Kidney (tissue), 14 donors: Measurements from ENCODE around the gene ACP1. TPM values are rescaled to one million over a fixed set of nuclear protein-coding genes. Genes with fewer than 3 reads are reported as not detected.

Source experiments
- DNase-seq, 5 donors: peaks; one replicate each; pipeline ENCODE4 v3.0.0-alpha.2; 2013 to 2020
- FAIRE-seq: peaks from 2 replicates; lab custom pipeline; 2012; peaks lifted over from hg19 to GRCh38; lab: Jason Lieb, UNC
- H3K27ac ChIP-seq, 2 donors: one replicate each; pipeline ENCODE4 v1.7.0; 2013; ENCODE audit warnings: low read depth in 2 of 2, low read length in 2 of 2, inconsistent platforms in 1 of 2
- H3K27me3 ChIP-seq: one replicate; pipeline ENCODE4 v1.7.1; 2013; ENCODE audit warnings: low read length, inconsistent platforms; ENCODE audit not compliant: control insufficient read depth, insufficient read depth
- H3K36me3 ChIP-seq, 3 donors: one replicate each; pipeline versions ENCODE4 v1.7.0 to v1.7.1; 2013; ENCODE audit warnings: low read length in 3 of 3, control low read depth in 1 of 3, inconsistent platforms in 1 of 3; ENCODE audit not compliant: insufficient read depth in 3 of 3, control insufficient read depth in 2 of 3
- H3K4me1 ChIP-seq, 3 donors: one replicate each; pipeline versions ENCODE4 v1.7.0 to v1.7.1; 2013; ENCODE audit warnings: low read length in 3 of 3, inconsistent platforms in 1 of 3, low read depth in 1 of 3; ENCODE audit not compliant: control insufficient read depth in 2 of 3, insufficient read depth in 2 of 3
- H3K4me3 ChIP-seq, 3 donors: one replicate each; pipeline versions ENCODE4 v1.7.0 to v1.8.1; 2013; ENCODE audit warnings: low read length in 3 of 3, control low read depth in 1 of 3, inconsistent platforms in 1 of 3
- H3K9ac ChIP-seq, 3 donors: one replicate each; pipeline versions ENCODE4 v1.7.0 to v1.7.1; 2013; ENCODE audit warnings: low read length in 3 of 3, control low read depth in 1 of 3, inconsistent platforms in 1 of 3
- H3K9me3 ChIP-seq, 3 donors: one replicate each; pipeline versions ENCODE4 v1.7.0 to v1.7.1; 2013; ENCODE audit warnings: low read length in 3 of 3, control low read depth in 1 of 3, inconsistent platforms in 1 of 3; ENCODE audit not compliant: control insufficient read depth in 2 of 3, insufficient read depth in 1 of 3
- CTCF ChIP-seq: IDR thresholded peaks from 3 replicates; pipeline ENCODE4 v1.5.1; 2012; ENCODE audit warnings: mild to moderate bottlenecking, moderate library complexity, borderline replicate concordance; ENCODE audit not compliant: insufficient read depth; ENCODE audit errors: extremely low read depth
- intact Hi-C: fragments of 100-400 bp; cut with DNase I; formaldehyde crosslinking; loops from one replicate; pipeline ENCODE4 v1.11.1; 2022
- polyA plus RNA-seq: library from polyadenylated mRNA; stranded (reverse); fragments of 350-450 nt; fragmentation: Illumina TruSeq; extraction: RNeasy Lipid Tissue Mini Kit (QIAGEN cat#74804); gene quantifications from one replicate; pipeline ENCODE4 v1.2.3, GENCODE V29; 2014; ENCODE audit warnings: low read depth, low replicate concordance; ENCODE audit not compliant: insufficient read depth
- total RNA-seq: library from RNA; stranded (reverse); fragmentation: NEBNext Ultra II Directional; extraction: Animal tissue kit (Norgen Biotek cat#: 25700); gene quantifications from one replicate; pipeline ENCODE4 v1.2.1, GENCODE V29; 2021
- donor health status: control.
- donor health status: control.
- donor health status: control.
- donor health status: control.
- donor health status: control.
- donor health status: DM: yes; HTN: yes; CAD: no.
- donor health status: Normal renal cell carcinoma (clear cell type).

ACP1 gene
- total and polyA plus RNA-seq, 2 donors from 2014 or later, result 75.1 to 122 TPM

DNA sequence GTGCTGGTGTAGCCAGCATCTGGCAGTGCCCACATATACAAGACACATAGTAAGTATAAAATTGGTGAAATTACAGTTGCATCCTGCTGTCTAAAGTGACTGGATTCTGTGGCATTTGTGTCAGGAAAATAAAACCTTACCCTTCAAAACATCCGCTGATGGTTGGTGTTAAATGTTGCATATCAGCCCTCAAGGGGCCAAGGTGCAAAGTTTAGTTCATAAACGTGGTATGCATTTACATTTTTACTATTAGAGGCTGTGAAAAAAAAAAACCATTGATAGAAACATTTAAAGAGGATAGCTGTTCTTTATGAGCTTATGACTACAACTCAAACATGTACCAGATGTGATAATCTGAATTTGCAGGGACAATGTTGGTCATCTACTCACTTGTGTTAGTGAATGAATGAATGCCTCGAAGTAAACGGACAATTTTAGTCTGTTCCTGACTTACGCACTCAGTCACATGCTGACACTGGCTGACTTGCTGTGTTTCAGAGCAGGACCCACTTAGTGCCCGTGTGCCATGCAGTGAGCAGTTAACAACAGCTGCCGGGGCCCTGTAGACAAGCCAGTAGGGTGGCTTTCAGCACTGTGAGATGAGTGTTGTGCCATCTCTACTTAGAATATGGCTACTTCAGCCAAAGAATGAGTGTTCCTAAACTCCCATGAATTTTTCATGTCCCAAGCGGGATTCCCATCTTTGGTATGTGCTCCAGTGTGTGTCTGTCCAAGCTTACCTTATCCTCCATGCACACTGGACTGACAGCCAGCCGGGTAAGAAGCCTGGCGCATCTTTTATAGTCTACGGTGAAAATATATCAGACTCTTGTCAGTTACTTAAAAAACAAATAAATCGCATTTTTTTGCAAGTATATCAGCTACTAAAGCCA, 17.9 kb downstream of the ACP1 start:
- Histone ChIP-seq H3K9me3 (no peaks in the 10 kb centered on the region), H3K4me1 (peaks cover 0 to 9% (median 7%) of the 10 kb centered on the region in 3 donors), H3K4me3 (no peak overlapping the region), H3K27ac (no peak overlapping the region), H3K36me3 (peaks cover 6 to 15% (median 15%) of the 10 kb centered on the region in 3 donors), H3K9ac (no peak overlapping the region), H3K27me3 (peaks cover 6% of the 10 kb centered on the region)
- no peak for TF ChIP-seq CTCF
- no peak for FAIRE-seq
- intact Hi-C loops, result no loop called here
- DNase-seq, result no peak

DNA sequence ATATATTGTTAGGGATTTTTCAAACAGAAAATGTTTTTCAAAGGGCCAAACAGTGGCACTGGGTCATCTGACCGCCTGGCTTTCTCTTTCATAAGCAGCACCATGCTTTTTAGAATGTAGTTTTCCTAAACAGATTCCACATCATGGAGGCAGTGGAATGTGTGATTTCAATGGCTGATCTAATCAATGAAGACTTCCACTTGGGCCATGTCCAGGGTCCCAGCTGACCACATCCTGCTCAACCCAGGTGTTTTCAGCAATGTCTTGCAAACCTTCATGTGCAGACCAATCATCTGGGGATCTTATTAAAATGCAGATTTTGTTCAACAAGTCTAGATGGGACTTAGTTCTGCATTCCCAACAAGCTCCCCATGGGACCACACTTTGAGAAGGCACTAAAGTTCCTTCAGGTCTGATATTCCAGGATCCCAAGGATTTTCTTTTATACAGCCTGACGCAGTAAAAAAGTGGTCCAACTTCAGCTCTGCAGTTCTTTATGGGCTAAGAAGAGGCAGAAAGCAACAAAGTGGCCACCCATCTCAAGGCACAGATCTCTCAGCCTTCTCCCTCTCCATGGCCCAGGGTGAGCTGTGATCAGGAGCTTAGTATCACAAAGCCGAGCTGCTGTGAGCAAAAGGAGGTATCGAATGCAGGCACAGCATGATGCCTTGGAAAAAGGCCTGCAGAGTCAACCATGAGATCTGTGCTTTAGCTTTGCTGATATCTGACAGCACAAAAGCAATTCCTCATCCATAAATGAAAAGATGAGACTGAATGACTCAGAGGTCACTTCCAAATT, 19.4 kb downstream of the ACP1 start:
- Histone ChIP-seq H3K27ac (no peak overlapping the region), H3K36me3 (peaks cover 3 to 10% (median 4%) of the 10 kb centered on the region in 3 donors), H3K9ac (no peak overlapping the region), H3K4me1 (peaks cover 0 to 7% (median 7%) of the 10 kb centered on the region in 3 donors), H3K27me3 (peaks cover 6% of the 10 kb centered on the region), H3K9me3 (no peaks in the 10 kb centered on the region), H3K4me3 (no peak overlapping the region)
- no peak for FAIRE-seq
- TF ChIP-seq CTCF, result no peak
- intact Hi-C loops, result no loop called here
- DNase-seq, result no peak

DNA sequence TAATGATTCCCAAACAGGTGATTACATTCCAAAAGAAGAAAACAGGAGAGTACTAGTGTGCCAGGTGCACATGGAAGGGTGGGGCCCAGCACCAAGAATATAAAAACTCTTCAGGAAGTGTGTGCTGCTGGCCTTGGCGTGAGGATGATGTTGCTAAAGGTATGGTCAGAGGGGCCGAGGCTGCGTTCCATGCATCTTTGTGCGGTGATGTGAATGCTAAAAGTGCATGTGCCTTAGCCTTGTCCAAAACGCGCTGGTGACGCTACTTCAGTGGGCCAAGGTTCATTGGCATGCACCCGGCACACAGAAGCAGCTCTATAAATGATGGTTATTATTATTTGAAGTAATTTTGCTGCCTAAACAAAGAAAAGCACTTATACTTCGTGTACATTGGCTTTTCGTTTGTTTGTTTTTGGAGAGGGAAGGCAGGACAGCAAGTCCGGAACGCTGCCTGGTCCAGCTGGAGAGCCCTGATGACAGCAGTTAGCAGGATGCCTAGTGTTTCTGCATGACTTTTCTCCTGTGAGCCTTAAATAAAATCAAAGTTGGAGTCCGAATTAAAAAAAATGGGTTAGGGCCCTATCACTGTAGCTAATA, 20.2 kb downstream of the ACP1 start:
- no peak overlapping the region for H3K27ac ChIP-seq
- peaks cover 0 to 9% (median 2%) of the 10 kb centered on the region in 3 donors for H3K4me1 ChIP-seq
- TF ChIP-seq CTCF, result no peak
- intact Hi-C loops, result no loop called here
- peaks cover 0 to 8% (median 3%) of the 10 kb centered on the region in 3 donors for H3K36me3 ChIP-seq
- no peak for DNase-seq
- no peaks in the 10 kb centered on the region for H3K9me3 ChIP-seq
- peaks cover 6% of the 10 kb centered on the region for H3K27me3 ChIP-seq
- no peak overlapping the region for H3K4me3 ChIP-seq
- H3K9ac ChIP-seq, result no peak overlapping the region
- no peak for FAIRE-seq
